Chondrocyte (in vitro differentiated cells): ENCODE results near the gene KLRF1. TPM values are rescaled to one million over a fixed set of nuclear protein-coding genes. Genes with fewer than 3 reads are reported as not detected.

ENCODE experiments used
- DNase-seq: peaks from one replicate; pipeline ENCODE4 v3.0.0; 2021; ENCODE audit warnings: mixed read lengths, low spot score
- H3K27ac Mint-ChIP-seq: one replicate; pipeline ENCODE4 v1.8.0; 2021; ENCODE audit warnings: mild to moderate bottlenecking, moderate library complexity, mixed read lengths; ENCODE audit not compliant: unreplicated experiment
- H3K27me3 Mint-ChIP-seq: 2 replicates; pipeline ENCODE4 v1.8.0; 2021; ENCODE audit warnings: low read depth, mixed read lengths
- H3K36me3 Mint-ChIP-seq: 2 replicates; pipeline ENCODE4 v1.8.0; 2021; ENCODE audit warnings: low read depth, mixed read lengths
- H3K4me1 Mint-ChIP-seq: 2 replicates; pipeline ENCODE4 v1.8.0; 2021; ENCODE audit warnings: low read depth, mild to moderate bottlenecking, mixed read lengths
- H3K4me3 Mint-ChIP-seq: one replicate; pipeline ENCODE4 v1.8.0; 2021; ENCODE audit warnings: mild to moderate bottlenecking, moderate library complexity, mixed read lengths; ENCODE audit not compliant: unreplicated experiment
- H3K9me3 Mint-ChIP-seq: 2 replicates; pipeline ENCODE4 v1.8.0; 2021; ENCODE audit warnings: low read depth, mixed read lengths
- CTCF ChIP-seq: fragments of 200-600 bp; sonication (generic); IDR thresholded peaks from 2 replicates; pipeline ENCODE4 v1.5.0; 2021; ENCODE audit warnings: antibody characterized with exemption, mild to moderate bottlenecking, moderate library complexity
- total RNA-seq: library from RNA; stranded (reverse); gene quantifications from 3 replicates; pipeline ENCODE4 v1.2.1, GENCODE V29; 2021

Gene KLRF1
- total RNA-seq, 1 donor from 2014 or later: not detected

- no peak overlapping the region for H3K27ac Mint-ChIP-seq
- no peaks in the 10 kb centered on the region for H3K36me3 Mint-ChIP-seq
- peaks cover 5% of the 10 kb centered on the region for H3K9me3 Mint-ChIP-seq
- H3K27me3 Mint-ChIP-seq: peaks cover 1% of the 10 kb centered on the region
- no peaks in the 10 kb centered on the region for H3K4me1 Mint-ChIP-seq
- no peak for DNase-seq
- TF ChIP-seq CTCF: no peak
- H3K4me3 Mint-ChIP-seq: no peak overlapping the region
These were observed 30.9 kb downstream of the KLRF1 start for GRCh38 chr12:9858135-9858534.

- Mint-ChIP-seq H3K36me3 (no peaks in the 10 kb centered on the region), H3K27me3 (no peaks in the 10 kb centered on the region), H3K4me1 (peaks cover 10% of the 10 kb centered on the region), H3K27ac (no peak overlapping the region), H3K9me3 (peaks cover 18% of the 10 kb centered on the region), H3K4me3 (no peak overlapping the region)
- DNase-seq: no peak
- TF ChIP-seq CTCF: no peak
These were observed 37.8 kb downstream of the KLRF1 start for GRCh38 chr12:9864913-9865675.

DNA sequence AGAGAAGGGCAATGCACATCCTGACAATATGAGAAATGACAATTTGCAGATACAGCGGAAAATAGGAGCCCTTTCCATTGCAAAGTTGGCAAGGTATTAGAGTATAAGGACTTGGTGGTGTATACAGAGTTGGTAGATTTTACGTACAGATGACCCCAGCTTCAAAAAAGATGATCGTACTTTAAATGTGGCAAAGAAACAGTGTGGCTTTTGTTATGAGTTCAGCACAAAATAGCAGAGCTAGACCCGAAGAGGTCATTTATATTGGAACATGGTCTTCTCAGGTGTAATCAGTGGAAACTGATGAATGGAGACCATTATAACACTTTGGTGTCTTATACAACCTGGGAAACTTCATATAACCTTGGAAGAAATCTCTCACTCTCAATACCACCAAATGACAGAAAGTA, 39.6 kb downstream of the KLRF1 start:
- no peak for DNase-seq
- Mint-ChIP-seq H3K4me3 (no peak overlapping the region), H3K4me1 (peaks cover 20% of the 10 kb centered on the region), H3K9me3 (peaks cover 18% of the 10 kb centered on the region), H3K27me3 (no peaks in the 10 kb centered on the region), H3K27ac (no peak overlapping the region), H3K36me3 (no peaks in the 10 kb centered on the region)
- no peak for TF ChIP-seq CTCF

DNA sequence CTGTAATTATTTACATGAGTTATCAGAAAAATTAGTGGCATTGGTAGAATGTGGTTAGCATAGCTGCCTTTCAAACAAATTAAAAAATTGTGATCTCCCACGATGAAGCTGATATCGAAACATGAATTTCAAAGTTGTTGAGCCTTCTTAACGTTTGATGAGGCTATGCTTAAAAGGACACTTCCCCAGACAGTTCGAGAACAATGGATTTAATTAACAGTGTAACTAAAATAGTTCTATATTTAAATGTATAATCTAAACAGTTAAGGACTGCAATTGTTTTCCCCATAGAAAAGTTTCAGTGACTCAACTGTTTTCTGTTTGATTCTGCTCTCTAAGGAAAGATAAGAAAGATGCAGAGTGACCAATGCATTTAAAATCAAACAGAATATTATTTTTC, 40.2 kb downstream of the KLRF1 start:
- Mint-ChIP-seq H3K36me3 (no peaks in the 10 kb centered on the region), H3K4me3 (no peak overlapping the region), H3K27me3 (no peaks in the 10 kb centered on the region), H3K4me1 (peaks cover 24% of the 10 kb centered on the region), H3K27ac (no peak overlapping the region), H3K9me3 (peaks cover 16% of the 10 kb centered on the region)
- no peak for DNase-seq
- TF ChIP-seq CTCF: no peak

- no peak overlapping the region for H3K4me3 Mint-ChIP-seq
- no peak overlapping the region for H3K27ac Mint-ChIP-seq
- H3K4me1 Mint-ChIP-seq: peaks cover 24% of the 10 kb centered on the region
- peaks cover 10% of the 10 kb centered on the region for H3K9me3 Mint-ChIP-seq
- no peaks in the 10 kb centered on the region for H3K36me3 Mint-ChIP-seq
- H3K27me3 Mint-ChIP-seq: no peaks in the 10 kb centered on the region
- no peak for TF ChIP-seq CTCF
- DNase-seq: no peak
These were observed 41.1 kb downstream of the KLRF1 start for GRCh38 chr12:9868311-9868801.
